Liver (tissue), 3 donors: Measurements from ENCODE around the gene PLEK2.

ENCODE experiments used
- FOXA1 ChIP-seq: IDR thresholded peaks from 2 replicates; pipeline ENCODE4 v1.6.1; 2016; ENCODE audit warnings: antibody characterized with exemption
- RAD21 ChIP-seq, 2 donors: IDR thresholded peaks; 2 replicates each; pipeline ENCODE4 v1.6.1; 2016; ENCODE audit warnings: antibody characterized with exemption in 2 of 2, mild to moderate bottlenecking in 2 of 2
- TAF1 ChIP-seq: conservative IDR thresholded peaks from 2 replicates; pipeline ENCODE4 v1.6.1; 2016; ENCODE audit warnings: antibody characterized with exemption, mild to moderate bottlenecking
- TF ChIP-seq, protein P1 (sequence below): IDR thresholded peaks from 2 replicates; pipeline ENCODE4 v1.6.1; 2016; ENCODE audit warnings: antibody characterized with exemption, mild to moderate bottlenecking
- TF ChIP-seq, protein P2 (sequence below): fragments of 150-350 bp; IDR thresholded peaks from 2 replicates; pipeline ENCODE4 v1.5.1; 2017; ENCODE audit warnings: improper control_type of control experiment, low read depth, low read length; ENCODE audit not compliant: missing input control
- donor health status: healthy.
- donor health status: healthy.

DNA sequence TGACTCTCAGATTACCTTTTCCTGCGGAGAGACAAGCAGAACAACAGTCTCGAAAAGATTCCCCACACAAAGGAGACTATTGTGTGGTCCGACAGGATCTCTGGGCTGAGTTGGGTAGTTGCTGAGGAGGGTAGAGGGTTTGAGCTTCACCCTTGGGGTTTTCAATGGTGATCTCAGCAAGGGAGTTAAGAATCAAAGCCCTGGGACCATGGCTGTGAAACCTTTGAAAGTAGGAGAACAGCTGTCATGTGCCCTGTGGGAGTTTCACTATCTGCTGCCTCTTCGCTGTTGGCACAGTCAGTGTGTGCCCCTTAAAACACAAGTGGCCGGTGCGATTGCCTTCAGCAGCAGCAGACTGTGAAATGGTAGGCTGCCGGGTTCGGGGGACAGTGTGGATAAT, 14.2 kb upstream of the PLEK2 start:
- TF ChIP-seq, protein P1, sequence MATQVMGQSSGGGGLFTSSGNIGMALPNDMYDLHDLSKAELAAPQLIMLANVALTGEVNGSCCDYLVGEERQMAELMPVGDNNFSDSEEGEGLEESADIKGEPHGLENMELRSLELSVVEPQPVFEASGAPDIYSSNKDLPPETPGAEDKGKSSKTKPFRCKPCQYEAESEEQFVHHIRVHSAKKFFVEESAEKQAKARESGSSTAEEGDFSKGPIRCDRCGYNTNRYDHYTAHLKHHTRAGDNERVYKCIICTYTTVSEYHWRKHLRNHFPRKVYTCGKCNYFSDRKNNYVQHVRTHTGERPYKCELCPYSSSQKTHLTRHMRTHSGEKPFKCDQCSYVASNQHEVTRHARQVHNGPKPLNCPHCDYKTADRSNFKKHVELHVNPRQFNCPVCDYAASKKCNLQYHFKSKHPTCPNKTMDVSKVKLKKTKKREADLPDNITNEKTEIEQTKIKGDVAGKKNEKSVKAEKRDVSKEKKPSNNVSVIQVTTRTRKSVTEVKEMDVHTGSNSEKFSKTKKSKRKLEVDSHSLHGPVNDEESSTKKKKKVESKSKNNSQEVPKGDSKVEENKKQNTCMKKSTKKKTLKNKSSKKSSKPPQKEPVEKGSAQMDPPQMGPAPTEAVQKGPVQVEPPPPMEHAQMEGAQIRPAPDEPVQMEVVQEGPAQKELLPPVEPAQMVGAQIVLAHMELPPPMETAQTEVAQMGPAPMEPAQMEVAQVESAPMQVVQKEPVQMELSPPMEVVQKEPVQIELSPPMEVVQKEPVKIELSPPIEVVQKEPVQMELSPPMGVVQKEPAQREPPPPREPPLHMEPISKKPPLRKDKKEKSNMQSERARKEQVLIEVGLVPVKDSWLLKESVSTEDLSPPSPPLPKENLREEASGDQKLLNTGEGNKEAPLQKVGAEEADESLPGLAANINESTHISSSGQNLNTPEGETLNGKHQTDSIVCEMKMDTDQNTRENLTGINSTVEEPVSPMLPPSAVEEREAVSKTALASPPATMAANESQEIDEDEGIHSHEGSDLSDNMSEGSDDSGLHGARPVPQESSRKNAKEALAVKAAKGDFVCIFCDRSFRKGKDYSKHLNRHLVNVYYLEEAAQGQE = no peak
- TF ChIP-seq, protein P2, sequence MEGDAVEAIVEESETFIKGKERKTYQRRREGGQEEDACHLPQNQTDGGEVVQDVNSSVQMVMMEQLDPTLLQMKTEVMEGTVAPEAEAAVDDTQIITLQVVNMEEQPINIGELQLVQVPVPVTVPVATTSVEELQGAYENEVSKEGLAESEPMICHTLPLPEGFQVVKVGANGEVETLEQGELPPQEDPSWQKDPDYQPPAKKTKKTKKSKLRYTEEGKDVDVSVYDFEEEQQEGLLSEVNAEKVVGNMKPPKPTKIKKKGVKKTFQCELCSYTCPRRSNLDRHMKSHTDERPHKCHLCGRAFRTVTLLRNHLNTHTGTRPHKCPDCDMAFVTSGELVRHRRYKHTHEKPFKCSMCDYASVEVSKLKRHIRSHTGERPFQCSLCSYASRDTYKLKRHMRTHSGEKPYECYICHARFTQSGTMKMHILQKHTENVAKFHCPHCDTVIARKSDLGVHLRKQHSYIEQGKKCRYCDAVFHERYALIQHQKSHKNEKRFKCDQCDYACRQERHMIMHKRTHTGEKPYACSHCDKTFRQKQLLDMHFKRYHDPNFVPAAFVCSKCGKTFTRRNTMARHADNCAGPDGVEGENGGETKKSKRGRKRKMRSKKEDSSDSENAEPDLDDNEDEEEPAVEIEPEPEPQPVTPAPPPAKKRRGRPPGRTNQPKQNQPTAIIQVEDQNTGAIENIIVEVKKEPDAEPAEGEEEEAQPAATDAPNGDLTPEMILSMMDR = no peak
- no peak for TF ChIP-seq TAF1
- TF ChIP-seq RAD21 (IDR thresholded peaks at IDR 0.05) = no peak
- TF ChIP-seq FOXA1 = no peak
